PC-3 (cell line): Measurements from ENCODE around the gene PCBP3. TPM values are rescaled to one million over a fixed set of nuclear protein-coding genes. Genes with fewer than 3 reads are reported as not detected.

Source experiments
- ATAC-seq: fragments of 200-7000 bp; cut with Tn5 transposase; 2 replicates; pipeline ENCODE4 v1.9.1; 2020; ENCODE audit warnings: mild to moderate bottlenecking, moderate library complexity
- BruUV-seq: library from RNA; stranded (reverse); fragments of 400-500 nt; replicated peaks from 2 replicates; lab custom pipeline; 2021; lab: Mats Ljungman, UMichigan
- CTCF ChIA-PET: fragments of 300-600 bp; sonication (Branson Sonifier 250); formaldehyde crosslinking; loops from one replicate; lab custom pipeline; 2022; ENCODE audit warnings: antibody characterized with exemption; lab: Charles Lee
- POLR2A ChIA-PET: fragments of 300-600 bp; sonication (Branson Sonifier 250); formaldehyde crosslinking; loops from one replicate; lab custom pipeline; 2022; ENCODE audit warnings: antibody characterized with exemption; ENCODE audit not compliant: unreplicated experiment; lab: Charles Lee
- DNase-seq: peaks from one replicate; pipeline ENCODE4 v3.0.0-alpha.2; 2015
- H2AFZ ChIP-seq: fragments of 300-600 bp; sonication (generic); 2 replicates; pipeline ENCODE4 v1.6.0; 2016; ENCODE audit warnings: antibody characterized with exemption, low read length
- H3F3A ChIP-seq: fragments of 300-600 bp; sonication (generic); one replicate; pipeline ENCODE4 v1.6.0; 2017; ENCODE audit warnings: antibody characterized with exemption, low read length, control low read depth, mild to moderate bottlenecking; ENCODE audit not compliant: unreplicated experiment
- H3K27ac ChIP-seq: fragments of 300-600 bp; sonication (generic); 2 replicates; pipeline ENCODE4 v1.5.1; 2016; ENCODE audit warnings: mild to moderate bottlenecking, low read length
- H3K27me3 ChIP-seq: fragments of 300-600 bp; sonication (generic); 2 replicates; pipeline ENCODE4 v1.6.1; 2016; ENCODE audit warnings: low read length, mixed read lengths
- H3K36me3 ChIP-seq: fragments of 300-600 bp; sonication (generic); 2 replicates; pipeline ENCODE4 v1.6.1; 2016; ENCODE audit warnings: low read depth, mixed run types, low read length, mixed read lengths
- H3K4me1 ChIP-seq: fragments of 300-600 bp; sonication (generic); 2 replicates; pipeline ENCODE4 v1.5.1; 2016; ENCODE audit warnings: low read length; ENCODE audit not compliant: insufficient read depth
- H3K4me2 ChIP-seq: fragments of 300-600 bp; sonication (generic); 2 replicates; pipeline ENCODE4 v1.6.0; 2016; ENCODE audit warnings: low read length
- H3K4me3 ChIP-seq: fragments of 300-600 bp; sonication (generic); 2 replicates; pipeline ENCODE4 v1.5.1; 2016; ENCODE audit warnings: mild to moderate bottlenecking, low read length, mixed read lengths
- H3K79me2 ChIP-seq: fragments of 300-600 bp; sonication (generic); 2 replicates; pipeline ENCODE4 v1.6.1; 2017; ENCODE audit warnings: low read length, mixed read lengths
- H3K9ac ChIP-seq: fragments of 300-600 bp; sonication (generic); 2 replicates; pipeline ENCODE4 v1.6.0; 2016; ENCODE audit warnings: mild to moderate bottlenecking, low read length
- H3K9me2 ChIP-seq: fragments of 300-600 bp; sonication (generic); replicated peaks from 2 replicates; pipeline ENCODE4 v1.6.1; 2016; ENCODE audit warnings: mixed run types, low read length, mixed read lengths
- H3K9me3 ChIP-seq: fragments of 300-600 bp; sonication (generic); 2 replicates; pipeline ENCODE4 v1.6.1; 2016; ENCODE audit warnings: low read length, mixed read lengths
- H4K20me1 ChIP-seq: fragments of 300-600 bp; sonication (generic); 2 replicates; pipeline ENCODE4 v1.6.1; 2016; ENCODE audit warnings: low read length, mixed read lengths
- CTCF ChIP-seq: fragments of 300-600 bp; sonication (generic); conservative IDR thresholded peaks from 2 replicates; pipeline ENCODE4 v1.5.1; 2017; ENCODE audit warnings: antibody characterized with exemption, low read depth, mild to moderate bottlenecking, low read length
- EZH2 ChIP-seq: fragments of 300-600 bp; sonication (generic); IDR thresholded peaks from one replicate; pipeline ENCODE4 v1.6.1; 2017; ENCODE audit warnings: antibody characterized with exemption, mild to moderate bottlenecking, low read length; ENCODE audit not compliant: unreplicated experiment
- EZH2phosphoT487 ChIP-seq: fragments of 300-600 bp; sonication (generic); IDR thresholded peaks from 2 replicates; pipeline ENCODE4 v1.6.1; 2018; ENCODE audit warnings: mild to moderate bottlenecking, antibody characterized with exemption, low read length, borderline replicate concordance
- intact Hi-C: fragments of 100-400 bp; cut with micrococcal nuclease; formaldehyde crosslinking; loops from 2 replicates; pipeline ENCODE4 v1.9.0; 2023
- total RNA-seq: library from RNA; depleted of rRNA; stranded (reverse); fragments of >200 nt; gene quantifications from 2 replicates; pipeline ENCODE4 v1.2.3, GENCODE V29; 2014

Gene PCBP3
- total RNA-seq, 1 experiment from 2014 or later, result 2.4 TPM

- CTCF ChIA-PET, result interaction anchor here (0.6 kb wide), 1 partner anchor 656 kb away, joined by 3 read pairs; no protein-coding TSS in a partner anchor
- Histone ChIP-seq H3K79me2 (peaks cover 51% of the 10 kb centered on the region), H3K36me3 (peaks cover 16% of the 10 kb centered on the region), H2AFZ (peak overlapping the region; percentile 63; the same call in 1 of the 2 replicates), H3F3A (peaks cover 4% of the 10 kb centered on the region), H3K27ac (peak overlapping the region; percentile 84), H3K4me1 (peaks cover 44% of the 10 kb centered on the region), H4K20me1 (peaks cover 22% of the 10 kb centered on the region), H3K4me2 (peak overlapping the region; percentile 92), H3K4me3 (peak overlapping the region; percentile 71), H3K9ac (peak overlapping the region; percentile 86), H3K9me2 (no peaks in the 10 kb centered on the region), H3K27me3 (no peaks in the 10 kb centered on the region), H3K9me3 (no peaks in the 10 kb centered on the region)
- TF ChIP-seq EZH2phosphoT487 (no peak), CTCF (no peak), EZH2 (no peak)
- ATAC-seq (no peak), DNase-seq (no peak)
- intact Hi-C loops, result loop anchor here (5.0 kb wide), 1 partner anchor 72 kb away; no protein-coding TSS in a partner anchor
- POLR2A ChIA-PET, result interaction anchor here (0.5 to 0.7 kb wide), 2 partner anchors 19 to 264 kb away, joined by 5 to 8 read pairs; no protein-coding TSS in a partner anchor
- no TSS peak for BruUV-seq
Observed at GRCh38 chr21:45980697-45981096, 337.2 kb downstream of the PCBP3 start.

- Histone ChIP-seq H3F3A (peaks cover 4% of the 10 kb centered on the region), H3K27me3 (no peaks in the 10 kb centered on the region), H3K4me1 (peaks cover 44% of the 10 kb centered on the region), H2AFZ (peak within 1 kb of the TSS; percentile 63), H4K20me1 (peaks cover 22% of the 10 kb centered on the region), H3K4me3 (peak within 1 kb of the TSS; percentile 88), H3K9me3 (no peaks in the 10 kb centered on the region), H3K27ac (peak within 1 kb of the TSS; percentile 84), H3K79me2 (peaks cover 59% of the 10 kb centered on the region), H3K4me2 (peak within 1 kb of the TSS; percentile 97), H3K9ac (peak within 1 kb of the TSS; percentile 98), H3K36me3 (peaks cover 21% of the 10 kb centered on the region), H3K9me2 (no peaks in the 10 kb centered on the region)
- ChIA-PET POLR2A (interaction anchor here (0.5 to 0.7 kb wide), 2 partner anchors 18 to 263 kb away, joined by 5 to 8 read pairs; no protein-coding TSS in a partner anchor), CTCF (interaction anchor here (0.6 kb wide), 1 partner anchor 657 kb away, joined by 3 read pairs; no protein-coding TSS in a partner anchor)
- DNase-seq, result peak; percentile 66
- intact Hi-C loops, result loop anchor here (5.0 kb wide), 1 partner anchor 71 kb away; no protein-coding TSS in a partner anchor
- TSS peak; percentile 97 for BruUV-seq
- ATAC-seq, result peak; percentile 37
- TF ChIP-seq CTCF (no peak), EZH2 (no peak), EZH2phosphoT487 (no peak)
Observed at GRCh38 chr21:45981151-45982091, 337.9 kb downstream of the PCBP3 start, which contains the start of gene COL6A1. Gene COL6A1, plus strand, starts transcription at chr21:45981770. Its CDS starts 81 bp downstream, at chr21:45981851.
